Measurements from ENCODE around the gene PPIB. TPM values are rescaled to one million over a fixed set of nuclear protein-coding genes. Genes with fewer than 3 reads are reported as not detected.
A peak's percentile ranks its signal among the peaks of the same experiment; 100 is the strongest.

The PPIB gene
- total and polyA plus RNA-seq, 8 donors = 230 to 576 (median 362) TPM

DNA sequence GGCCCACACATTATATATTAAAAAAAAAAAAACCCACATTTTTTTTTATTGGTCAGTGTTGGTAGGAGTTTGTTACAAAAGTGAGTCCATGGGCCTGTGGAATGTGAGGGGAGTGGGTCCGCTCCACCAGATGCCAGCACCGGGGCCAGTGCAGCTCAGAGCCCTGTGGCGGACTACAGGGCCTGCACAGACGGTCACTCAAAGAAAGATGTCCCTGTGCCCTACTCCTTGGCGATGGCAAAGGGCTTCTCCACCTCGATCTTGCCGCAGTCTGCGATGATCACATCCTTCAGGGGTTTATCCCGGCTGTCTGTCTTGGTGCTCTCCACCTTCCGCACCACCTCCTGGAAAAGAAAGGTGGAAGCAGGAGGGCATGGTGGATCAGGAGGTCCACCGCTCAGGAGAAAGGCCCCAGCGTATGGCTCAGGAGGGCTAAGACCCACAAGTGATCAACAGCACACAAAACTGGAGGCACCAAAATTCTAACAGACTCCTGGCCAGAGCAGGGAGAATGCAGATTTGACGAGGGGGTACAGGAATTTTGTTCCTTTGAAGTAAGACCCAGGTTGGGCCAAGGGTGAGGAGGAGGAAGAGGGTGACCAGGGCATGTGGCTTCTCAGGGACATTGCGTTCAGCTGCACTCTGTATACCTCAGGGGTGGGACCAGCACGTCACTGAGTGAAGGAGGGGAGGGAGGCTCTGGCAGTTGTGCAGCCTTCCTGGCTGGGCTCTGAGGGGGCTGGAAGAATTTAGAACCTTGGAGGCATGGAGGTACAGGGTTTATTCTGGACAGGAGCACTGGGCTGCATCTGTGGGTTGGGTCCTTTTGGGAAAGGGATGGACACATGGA is 6.8 kb downstream of the PPIB start:
- 84 to 90% methylated on average over 15 of the region's 15 CpGs for WGBS, 2 donors
- no peak overlapping the region for H3K27ac ChIP-seq
- peaks cover 3 to 50% (median 41%) of the 10 kb centered on the region in 3 donors for H3K36me3 ChIP-seq
- FAIRE-seq (no peak), ATAC-seq (no peak), DNase-seq (no peak)
- intact Hi-C loops (cut with DNase I) = no loop called here
- no peaks in the 10 kb centered on the region for H3K9me3 ChIP-seq
- peaks cover 14 to 35% (median 21%) of the 10 kb centered on the region in 3 donors for H3K4me1 ChIP-seq
- TF ChIP-seq, protein P1, sequence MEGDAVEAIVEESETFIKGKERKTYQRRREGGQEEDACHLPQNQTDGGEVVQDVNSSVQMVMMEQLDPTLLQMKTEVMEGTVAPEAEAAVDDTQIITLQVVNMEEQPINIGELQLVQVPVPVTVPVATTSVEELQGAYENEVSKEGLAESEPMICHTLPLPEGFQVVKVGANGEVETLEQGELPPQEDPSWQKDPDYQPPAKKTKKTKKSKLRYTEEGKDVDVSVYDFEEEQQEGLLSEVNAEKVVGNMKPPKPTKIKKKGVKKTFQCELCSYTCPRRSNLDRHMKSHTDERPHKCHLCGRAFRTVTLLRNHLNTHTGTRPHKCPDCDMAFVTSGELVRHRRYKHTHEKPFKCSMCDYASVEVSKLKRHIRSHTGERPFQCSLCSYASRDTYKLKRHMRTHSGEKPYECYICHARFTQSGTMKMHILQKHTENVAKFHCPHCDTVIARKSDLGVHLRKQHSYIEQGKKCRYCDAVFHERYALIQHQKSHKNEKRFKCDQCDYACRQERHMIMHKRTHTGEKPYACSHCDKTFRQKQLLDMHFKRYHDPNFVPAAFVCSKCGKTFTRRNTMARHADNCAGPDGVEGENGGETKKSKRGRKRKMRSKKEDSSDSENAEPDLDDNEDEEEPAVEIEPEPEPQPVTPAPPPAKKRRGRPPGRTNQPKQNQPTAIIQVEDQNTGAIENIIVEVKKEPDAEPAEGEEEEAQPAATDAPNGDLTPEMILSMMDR (IDR thresholded peaks at IDR 0.05) = no peak
- H3K4me3 ChIP-seq = no peak overlapping the region
- no peaks in the 10 kb centered on the region for H3K27me3 ChIP-seq

DNA sequence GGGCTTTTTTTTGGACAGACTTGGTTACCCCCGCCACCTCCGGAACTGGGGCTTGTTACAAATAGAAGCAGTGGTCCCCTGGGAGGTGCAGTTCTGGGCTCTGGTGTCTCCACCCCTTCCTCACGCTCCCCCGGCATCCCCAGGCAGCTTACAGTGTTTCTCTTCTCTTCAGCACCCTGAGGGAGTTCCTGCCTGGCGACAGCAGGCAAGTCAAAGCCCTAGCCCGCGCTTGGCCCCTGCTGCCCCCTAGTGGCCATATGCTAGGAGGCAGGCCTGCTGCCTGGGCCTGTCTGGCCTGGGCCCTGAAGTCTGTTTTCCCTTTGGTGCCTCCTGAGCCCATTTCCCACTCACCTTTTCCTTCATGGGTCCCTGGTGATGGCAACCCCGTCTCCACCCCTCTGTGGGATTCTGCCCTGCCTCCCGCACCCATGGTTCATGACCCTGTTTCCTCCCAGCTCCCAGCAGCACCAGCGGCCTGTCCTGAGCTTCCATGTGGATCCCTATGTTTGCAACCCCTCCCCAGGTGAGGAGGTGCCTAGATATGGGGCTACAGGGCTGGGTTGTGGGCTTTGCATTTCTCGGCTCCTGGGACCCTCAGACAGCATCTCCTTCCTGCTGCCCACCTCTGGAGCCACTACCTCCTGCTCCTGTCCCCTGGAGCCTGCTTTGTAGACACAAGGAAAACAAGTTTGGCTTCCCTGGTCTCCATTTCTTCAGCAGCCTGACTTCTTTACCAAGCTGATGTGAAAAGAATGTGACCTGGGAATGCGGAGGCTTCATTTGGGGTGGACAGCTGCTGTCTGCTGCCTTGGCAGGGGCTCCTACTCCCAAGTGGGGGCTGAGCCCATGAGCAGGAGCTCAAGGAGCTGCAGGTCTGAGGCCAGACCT is 9.1 kb downstream of the PPIB start:
- Histone ChIP-seq H3K27ac (peak overlapping the region in 2 of 4 donors; percentile 28 to 30), H3K36me3 (peaks cover 0 to 37% (median 21%) of the 10 kb centered on the region in 3 donors)
- WGBS, 2 donors = 11 to 12% methylated on average over 12 of the region's 12 CpGs

DNA sequence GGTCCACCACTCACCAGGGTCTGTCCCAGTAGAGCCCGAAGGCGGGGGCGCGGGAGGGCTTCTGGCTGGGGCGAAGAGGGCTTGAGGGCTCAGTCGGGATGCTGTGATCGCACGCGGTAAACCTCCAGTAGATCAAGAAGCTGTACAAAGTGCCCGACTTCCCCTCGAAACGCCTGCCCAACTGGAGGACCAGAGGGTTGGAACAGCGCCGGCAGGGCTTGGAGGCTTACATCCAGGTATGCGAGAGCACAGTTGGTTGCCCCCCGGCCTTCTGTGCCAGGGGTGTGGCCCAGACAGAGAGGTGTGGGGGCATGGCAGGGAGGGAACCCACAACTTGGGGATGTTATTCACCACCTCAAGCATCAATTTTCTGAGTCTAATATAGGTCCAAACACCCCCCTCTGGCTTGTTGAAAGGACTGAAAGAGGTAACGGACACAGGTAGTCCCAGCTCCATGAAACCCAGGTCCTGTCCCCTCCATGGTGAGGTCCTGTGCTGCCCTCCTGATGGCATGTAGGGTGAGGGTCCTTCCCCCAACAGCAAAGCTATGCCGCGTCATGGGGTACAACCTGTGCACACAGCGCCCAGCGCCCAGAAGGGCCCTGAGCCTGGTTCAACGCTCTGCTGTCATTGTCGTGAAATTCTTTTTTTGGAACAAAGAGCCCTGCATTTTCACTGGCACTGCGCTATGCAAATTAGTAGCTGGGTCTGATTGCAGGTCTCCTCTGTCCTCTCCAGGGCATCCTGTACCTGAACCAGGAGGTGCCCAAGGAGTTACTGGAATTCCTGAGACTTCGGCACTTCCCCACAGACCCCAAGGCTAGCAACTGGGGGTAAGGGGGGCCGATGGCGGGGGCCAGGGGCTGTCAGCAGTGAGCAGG is 10.1 kb downstream of the PPIB start:
- ATAC-seq (peak; percentile 2 to 12 (median 6)), DNase-seq (peak in 5 of 6 donors; percentile 35 to 81 (median 64)), FAIRE-seq (no peak)
- 25 to 35% methylated on average over 27 of the region's 27 CpGs for whole genome bisulfite sequencing, 2 donors
- Histone ChIP-seq H3K27ac (peak overlapping the region in 1 of 4 donors; percentile 30), H3K4me3 (peak overlapping the region; percentile 35 to 75 (median 50)), H3K36me3 (peaks cover 0 to 27% (median 14%) of the 10 kb centered on the region in 3 donors), H3K4me1 (peaks cover 0 to 11% (median 4%) of the 10 kb centered on the region in 3 donors), H3K27me3 (no peaks in the 10 kb centered on the region), H3K9me3 (no peaks in the 10 kb centered on the region)
- TF ChIP-seq, protein P1 (IDR thresholded peaks at IDR 0.05) = no peak
- intact Hi-C loops (cut with DNase I) = no loop called here

More for the DNA sequence above, 9.1 kb downstream of the PPIB start:
- Histone ChIP-seq H3K4me1 (peaks cover 3 to 12% (median 4%) of the 10 kb centered on the region in 3 donors), H3K27me3 (no peaks in the 10 kb centered on the region), H3K9me3 (no peaks in the 10 kb centered on the region), H3K4me3 (no peak overlapping the region)
- intact Hi-C loops (cut with DNase I) = no loop called here
- FAIRE-seq (no peak), DNase-seq (peak; percentile 87 to 99 (median 94)), ATAC-seq (peak; percentile 79 to 91 (median 84))
- TF ChIP-seq, protein P1 (IDR thresholded peaks at IDR 0.05) = peak; percentile 97 to 99 (median 98)

DNA sequence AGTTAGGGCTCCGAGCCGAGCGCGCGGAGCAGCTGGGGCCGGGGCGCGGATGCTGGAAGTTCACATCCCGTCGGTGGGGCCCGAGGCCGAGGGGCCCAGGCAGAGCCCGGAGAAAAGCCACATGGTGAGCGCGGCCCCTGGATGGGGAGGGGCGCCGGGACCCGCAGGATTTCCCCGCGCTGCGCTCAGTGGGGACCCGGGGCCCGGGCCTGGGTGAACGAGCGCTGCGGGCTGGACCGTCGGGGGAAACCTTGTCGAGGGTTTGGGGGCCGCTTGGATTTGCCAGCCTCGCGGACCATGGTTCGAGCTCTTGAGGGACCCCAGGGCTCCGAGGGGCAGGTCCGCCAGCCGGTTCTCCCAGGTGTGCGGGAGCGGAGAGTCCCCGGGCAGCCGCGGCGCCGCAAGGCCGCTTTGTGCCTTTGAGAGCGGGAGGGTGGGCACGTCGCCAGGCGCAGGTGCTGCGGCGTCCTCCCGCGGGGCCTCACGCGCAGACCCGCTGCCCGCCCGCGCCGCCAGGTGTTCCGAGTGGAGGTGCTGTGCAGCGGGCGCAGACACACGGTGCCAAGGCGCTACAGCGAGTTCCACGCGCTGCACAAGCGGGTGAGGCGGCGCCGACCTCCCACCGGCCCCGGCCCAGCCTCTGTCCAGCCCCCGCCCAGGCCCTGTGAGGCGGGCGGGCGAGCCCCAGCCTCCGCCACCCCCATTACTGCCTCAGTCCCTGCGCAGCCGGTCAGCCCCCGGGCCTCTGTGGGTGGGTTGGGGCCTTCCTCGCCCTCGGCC is 10.9 kb downstream of the PPIB start, which contains the start of gene SNX22:
Gene SNX22 (plus strand): TSS at position 5 of the 780 bp plus-strand sequence. CDS start 45 bp downstream, at position 50.
- peak; percentile 5 to 28 (median 18) for ATAC-seq
- peak in 5 of 6 donors; percentile 41 to 87 (median 67) for DNase-seq
- intact Hi-C loops (cut with DNase I) = no loop called here
- Histone ChIP-seq H3K27me3 (no peaks in the 10 kb centered on the region), H3K4me3 (peak within 1 kb of the TSS; percentile 35 to 75 (median 50)), H3K27ac (peak within 1 kb of the TSS in 2 of 4 donors; percentile 23 to 30), H3K9me3 (no peaks in the 10 kb centered on the region), H3K4me1 (peaks cover 0 to 11% (median 4%) of the 10 kb centered on the region in 3 donors), H3K36me3 (peaks cover 0 to 19% (median 9%) of the 10 kb centered on the region in 3 donors)
- TF ChIP-seq, protein P1 (IDR thresholded peaks at IDR 0.05) = no peak
- 2 to 3% methylated on average over 37 to 83 of the region's 83 CpGs for WGBS, 2 donors
- no peak for FAIRE-seq
